ENCODE data around the gene LPP.

DNA sequence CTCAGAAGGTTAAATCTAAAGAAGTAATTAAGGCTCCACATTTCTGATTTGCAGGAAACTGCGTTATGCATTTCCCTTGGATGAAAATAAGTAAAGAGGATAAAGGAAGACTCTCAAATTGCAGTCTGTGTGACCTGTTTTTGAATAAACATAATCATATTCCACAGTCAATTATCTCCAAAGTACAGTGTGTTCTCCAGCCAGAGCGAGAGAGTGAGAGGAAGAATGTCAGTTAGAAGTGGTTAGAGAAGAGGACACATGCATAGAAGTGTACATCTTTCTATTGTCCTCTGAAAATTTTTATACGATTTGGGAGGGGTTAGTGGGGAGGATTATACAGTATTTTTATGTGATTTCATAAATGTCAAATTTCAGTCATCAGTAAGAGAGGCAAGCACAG is 487.1 kb downstream of the LPP start:
- TF ChIP-seq ELF4 (IDR thresholded peaks at IDR 0.05) (no peak), ZNF384 (IDR thresholded peaks at IDR 0.05) (no peak), TARDBP (IDR thresholded peaks at IDR 0.05) (no peak), FOXM1 (IDR thresholded peaks at IDR 0.05; ENCODE audit: borderline replicate concordance) (no peak), NFRKB (IDR thresholded peaks at IDR 0.05) (no peak), BHLHE40 (IDR thresholded peaks at IDR 0.05; ENCODE audit: borderline replicate concordance) (no peak), FOXK2 (IDR thresholded peaks at IDR 0.05) (no peak), SUZ12 (IDR thresholded peaks at IDR 0.05) (no peak), LEF1 (IDR thresholded peaks at IDR 0.05; ENCODE audit: borderline replicate concordance) (no peak), SP1 (IDR thresholded peaks at IDR 0.05) (no peak), PKNOX1 (IDR thresholded peaks at IDR 0.05) (no peak), CTBP1 (IDR thresholded peaks at IDR 0.05; ENCODE audit: borderline replicate concordance) (no peak), L3MBTL2 (conservative IDR thresholded peaks at IDR 0.05) (no peak), FOXA1 (IDR thresholded peaks at IDR 0.05) (no peak)
